Esophagus squamous epithelium (tissue), 5 donors: ENCODE data around the gene GLI2. TPM values are rescaled to one million over a fixed set of nuclear protein-coding genes. Genes with fewer than 3 reads are reported as not detected.

Source experiments
- DNase-seq: peaks from one replicate; lab custom pipeline; 2025; lab: John Stamatoyannopoulos, UW
- H3K27ac ChIP-seq, 4 donors: fragments of 200-600 bp; sonication (generic); one replicate each; pipeline ENCODE4 v1.5.1; 2016 to 2019; ENCODE audit warnings: mild to moderate bottlenecking in 1 of 4
- H3K27me3 ChIP-seq, 4 donors: fragments of 200-600 bp; sonication (generic); 1 replicate in 3 of 4; 2 replicates in 1 of 4; pipeline versions ENCODE4 v1.5.1 to v1.6.0; 2017 to 2021; ENCODE audit warnings: antibody characterized with exemption in 1 of 4
- H3K36me3 ChIP-seq, 3 donors: fragments of 200-600 bp; sonication (generic); one replicate each; pipeline ENCODE4 v1.5.1; 2016 to 2019
- H3K4me1 ChIP-seq, 3 donors: fragments of 200-600 bp; sonication (generic); one replicate each; pipeline ENCODE4 v1.5.1; 2017 to 2019
- H3K4me3 ChIP-seq, 4 donors: fragments of 200-600 bp; sonication (generic); 1 replicate in 3 of 4; 2 replicates in 1 of 4; pipeline ENCODE4 v1.5.1; 2016 to 2019; ENCODE audit warnings: mild to moderate bottlenecking in 2 of 4, moderate library complexity in 1 of 4
- H3K9me3 ChIP-seq, 3 donors: fragments of 200-600 bp; sonication (generic); one replicate each; pipeline ENCODE4 v1.5.1; 2016 to 2019
- POLR2A ChIP-seq, 4 donors: fragments of 450-650 bp; IDR thresholded peaks; one replicate each; pipeline ENCODE4 v1.6.1; 2017; ENCODE audit warnings: antibody characterized with exemption in 4 of 4, mild to moderate bottlenecking in 4 of 4, moderate library complexity in 3 of 4
- WGBS, 2 donors: methylation state at CpG; one replicate each; pipeline ENCODE4 v1.1.5; 2018; 5-methylcytosine and 5-hydroxymethylcytosine counted together
- intact Hi-C: fragments of 100-400 bp; cut with DNase I; formaldehyde crosslinking; loops from one replicate; pipeline ENCODE4 v1.15.0; 2022
- total RNA-seq, 4 donors: library from RNA; depleted of rRNA; stranded (reverse); fragments of >200 nt; gene quantifications; one replicate each; pipeline ENCODE4 v1.1.0, GENCODE V29; 2016
- TF ChIP-seq, protein P1 (sequence below), 6 experiments: fragments of 450-650 bp in 4 of 6; fragments of 200-600 bp in 2 of 6; sonication (generic) in 2 of 6; IDR thresholded peaks; one replicate each; pipeline ENCODE4 v1.5.1; 2016 to 2019; ENCODE audit warnings: antibody characterized with exemption in 6 of 6, mild to moderate bottlenecking in 4 of 6, moderate library complexity in 4 of 6
- donor health status: DM: yes; HTN: yes; CAD: no.

GLI2 gene
- total RNA-seq, 4 donors from 2014 or later: 1.1 to 2.7 (median 1.9) TPM

DNA sequence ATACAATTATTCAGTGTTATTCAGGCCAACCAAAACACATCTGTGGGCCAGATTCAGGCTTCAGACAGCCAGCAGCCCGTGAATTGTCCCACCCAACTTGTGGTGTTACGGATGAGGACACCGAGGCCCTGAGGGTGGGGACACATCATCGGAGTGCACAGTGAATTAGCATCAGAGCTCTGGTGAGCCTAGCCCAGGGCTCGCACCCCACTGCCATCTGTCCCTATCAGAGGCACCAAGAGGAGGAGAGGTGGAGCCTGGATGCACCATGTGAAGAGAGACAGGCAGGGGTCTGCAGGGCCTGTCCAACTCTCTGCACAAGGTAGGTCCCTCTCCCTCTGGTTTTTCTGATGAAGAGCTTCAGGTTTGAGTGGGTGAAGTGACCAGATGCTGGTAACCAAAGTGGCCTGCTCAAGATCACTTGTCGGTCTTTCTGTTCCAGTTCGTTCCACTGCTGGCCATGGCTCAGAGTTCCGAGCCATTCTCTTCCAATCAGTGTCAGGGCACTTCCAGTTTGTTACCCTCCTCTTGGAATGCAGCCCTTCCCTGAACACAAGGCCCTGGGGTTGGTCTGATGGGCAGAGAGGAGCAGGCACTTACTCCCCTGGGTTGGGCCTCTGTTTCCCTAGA lies 14.8 kb upstream of the GLI2 start:
- DNase-seq: no peak
- no peak for TF ChIP-seq POLR2A (IDR thresholded peaks at IDR 0.05)
- TF ChIP-seq, protein P1, sequence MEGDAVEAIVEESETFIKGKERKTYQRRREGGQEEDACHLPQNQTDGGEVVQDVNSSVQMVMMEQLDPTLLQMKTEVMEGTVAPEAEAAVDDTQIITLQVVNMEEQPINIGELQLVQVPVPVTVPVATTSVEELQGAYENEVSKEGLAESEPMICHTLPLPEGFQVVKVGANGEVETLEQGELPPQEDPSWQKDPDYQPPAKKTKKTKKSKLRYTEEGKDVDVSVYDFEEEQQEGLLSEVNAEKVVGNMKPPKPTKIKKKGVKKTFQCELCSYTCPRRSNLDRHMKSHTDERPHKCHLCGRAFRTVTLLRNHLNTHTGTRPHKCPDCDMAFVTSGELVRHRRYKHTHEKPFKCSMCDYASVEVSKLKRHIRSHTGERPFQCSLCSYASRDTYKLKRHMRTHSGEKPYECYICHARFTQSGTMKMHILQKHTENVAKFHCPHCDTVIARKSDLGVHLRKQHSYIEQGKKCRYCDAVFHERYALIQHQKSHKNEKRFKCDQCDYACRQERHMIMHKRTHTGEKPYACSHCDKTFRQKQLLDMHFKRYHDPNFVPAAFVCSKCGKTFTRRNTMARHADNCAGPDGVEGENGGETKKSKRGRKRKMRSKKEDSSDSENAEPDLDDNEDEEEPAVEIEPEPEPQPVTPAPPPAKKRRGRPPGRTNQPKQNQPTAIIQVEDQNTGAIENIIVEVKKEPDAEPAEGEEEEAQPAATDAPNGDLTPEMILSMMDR (IDR thresholded peaks at IDR 0.05): no peak
- Histone ChIP-seq H3K4me1 (peaks cover 0 to 16% (median 0%) of the 10 kb centered on the region in 3 donors), H3K36me3 (no peaks in the 10 kb centered on the region), H3K9me3 (peaks cover 0 to 3% (median 3%) of the 10 kb centered on the region in 3 donors), H3K27ac (no peak overlapping the region), H3K4me3 (no peak overlapping the region), H3K27me3 (peaks cover 0 to 21% (median 0%) of the 10 kb centered on the region in 4 donors)
- intact Hi-C loops: no loop called here
- 77 to 85% methylated on average over 5 to 6 of the region's 8 CpGs for WGBS, 2 donors

DNA sequence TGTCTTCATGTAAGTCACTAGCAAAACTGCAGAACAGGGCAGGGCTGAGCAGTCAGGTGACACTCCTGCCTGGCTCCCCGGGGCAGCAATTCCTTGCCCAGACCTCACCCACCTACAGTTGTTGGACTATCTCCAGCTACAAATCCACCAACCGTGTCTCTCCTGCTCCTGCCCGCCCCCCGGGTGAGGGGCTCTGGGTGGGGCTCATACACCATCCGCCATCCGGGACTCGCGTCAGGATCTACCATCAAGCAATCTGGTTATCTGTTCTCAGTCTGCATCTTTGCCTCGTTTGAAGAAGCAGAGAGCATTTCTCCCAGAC lies 13.5 kb upstream of the GLI2 start:
- Histone ChIP-seq H3K27me3 (peaks cover 0 to 14% (median 0%) of the 10 kb centered on the region in 4 donors), H3K9me3 (peaks cover 0 to 7% (median 6%) of the 10 kb centered on the region in 3 donors), H3K4me3 (no peak overlapping the region), H3K4me1 (peaks cover 0 to 11% (median 0%) of the 10 kb centered on the region in 3 donors), H3K36me3 (no peaks in the 10 kb centered on the region), H3K27ac (peak overlapping the region in 1 of 4 donors; percentile 10)
- intact Hi-C loops: no loop called here
- whole genome bisulfite sequencing, 2 donors: 46% methylated on average over 9 of the region's 9 CpGs; no CpG with 5 or more reads in 1 of the 2 donors
- no peak for TF ChIP-seq POLR2A (IDR thresholded peaks at IDR 0.05)
- TF ChIP-seq, protein P1 (IDR thresholded peaks at IDR 0.05): no peak
- no peak for DNase-seq

DNA sequence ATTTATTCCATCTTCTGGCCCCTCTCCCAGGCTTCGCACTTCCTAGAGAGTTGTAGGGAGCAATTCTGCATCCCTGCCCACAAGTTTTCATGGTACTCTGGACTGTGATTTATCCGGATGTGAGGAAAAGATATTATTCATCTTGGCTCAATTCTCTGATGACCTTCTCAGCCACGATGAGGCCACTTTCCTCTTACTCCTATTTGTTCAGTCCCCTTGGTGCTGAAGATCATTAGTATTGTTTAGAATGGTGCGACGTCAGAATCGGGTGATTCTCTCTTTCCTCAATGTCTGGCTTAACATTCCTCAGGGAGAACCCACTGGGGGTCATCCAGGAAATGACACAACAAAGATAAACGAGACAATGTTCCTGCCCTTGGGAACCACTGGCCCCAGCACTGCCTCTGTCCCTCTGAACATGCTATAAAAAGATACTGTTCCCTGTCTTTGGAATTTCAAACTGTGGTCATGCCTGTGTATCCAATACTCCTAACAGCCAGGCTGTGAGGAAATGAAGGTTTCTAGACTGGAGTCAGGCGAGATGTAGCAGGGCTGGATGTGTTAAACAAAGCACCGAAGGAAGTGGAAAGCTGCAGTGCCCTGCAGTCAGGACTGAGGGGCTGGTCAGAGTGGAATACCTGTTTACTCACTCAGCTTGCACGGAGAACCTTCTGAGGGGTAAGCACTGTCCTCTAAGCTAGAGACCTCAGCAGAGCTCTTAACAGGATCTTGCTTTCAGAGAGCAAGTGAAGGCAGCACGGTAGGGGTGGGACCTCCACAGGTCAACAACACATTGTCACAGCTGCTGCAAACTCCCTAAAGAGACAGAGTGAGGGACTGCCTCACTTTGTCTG lies 12.9 kb upstream of the GLI2 start:
- peaks cover 0 to 7% (median 6%) of the 10 kb centered on the region in 3 donors for H3K9me3 ChIP-seq
- peak overlapping the region in 1 of 4 donors; percentile 10 for H3K27ac ChIP-seq
- TF ChIP-seq POLR2A (IDR thresholded peaks at IDR 0.05): no peak
- TF ChIP-seq, protein P1 (IDR thresholded peaks at IDR 0.05): no peak
- H3K27me3 ChIP-seq: peaks cover 0 to 17% (median 0%) of the 10 kb centered on the region in 4 donors
- H3K36me3 ChIP-seq: no peaks in the 10 kb centered on the region
- no peak overlapping the region for H3K4me3 ChIP-seq
- DNase-seq: no peak
- H3K4me1 ChIP-seq: peaks cover 0 to 11% (median 0%) of the 10 kb centered on the region in 3 donors
- intact Hi-C loops: no loop called here
- 31 to 44% methylated on average over 8 to 10 of the region's 11 CpGs for WGBS, 2 donors

DNA sequence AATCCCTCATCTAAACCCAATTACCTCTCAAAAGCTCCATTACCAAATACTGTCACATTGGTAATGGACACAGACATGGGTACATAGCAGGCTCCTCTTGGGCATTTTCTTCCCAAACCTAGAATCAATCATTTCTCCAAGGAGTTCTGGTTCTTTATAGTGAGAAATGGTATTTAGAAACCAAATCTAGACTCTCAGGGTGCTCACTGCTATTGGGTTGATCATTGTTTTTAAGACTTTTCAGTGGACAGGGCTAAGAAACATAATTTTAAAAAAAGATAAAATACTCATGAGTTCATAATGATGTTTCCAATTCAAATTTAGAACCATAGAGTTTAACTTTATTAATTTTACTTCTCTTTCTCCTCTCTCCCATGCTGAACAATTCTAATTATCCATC lies 9.4 kb upstream of the GLI2 start:
- H3K4me3 ChIP-seq: no peak overlapping the region
- no peak overlapping the region for H3K27ac ChIP-seq
- H3K4me1 ChIP-seq: peaks cover 0 to 11% (median 0%) of the 10 kb centered on the region in 3 donors
- H3K27me3 ChIP-seq: peaks cover 0 to 36% (median 0%) of the 10 kb centered on the region in 4 donors
- no peaks in the 10 kb centered on the region for H3K36me3 ChIP-seq
- intact Hi-C loops: no loop called here
- no peak for DNase-seq
- peaks cover 0 to 7% (median 6%) of the 10 kb centered on the region in 3 donors for H3K9me3 ChIP-seq
- TF ChIP-seq, protein P1 (IDR thresholded peaks at IDR 0.05): no peak
- TF ChIP-seq POLR2A (IDR thresholded peaks at IDR 0.05): no peak
